Lower leg skin (tissue), 4 donors: ENCODE results near the gene CCDC142. TPM values are rescaled to one million over a fixed set of nuclear protein-coding genes. Genes with fewer than 3 reads are reported as not detected.

Experiments
- DNase-seq, 2 donors: peaks; one replicate each; pipeline ENCODE4 v3.0.0-alpha.2; 2019; ENCODE audit warnings: low spot score in 2 of 2
- H3K4me3 ChIP-seq: fragments of 200-600 bp; sonication (generic); 2 replicates; pipeline ENCODE4 v1.5.1; 2017; ENCODE audit warnings: mild to moderate bottlenecking, low read depth; ENCODE audit not compliant: poor library complexity, severe bottlenecking
- POLR2A ChIP-seq, 2 donors: fragments of 450-650 bp; IDR thresholded peaks; one replicate each; pipeline ENCODE4 v1.6.1; 2016 to 2017; ENCODE audit warnings: antibody characterized with exemption in 2 of 2, mild to moderate bottlenecking in 1 of 2, moderate library complexity in 1 of 2
- WGBS, 2 donors: methylation state at CpG; one replicate each; pipeline ENCODE4 v1.1.5; 2018; 5-methylcytosine and 5-hydroxymethylcytosine counted together
- intact Hi-C: fragments of 100-400 bp; cut with DNase I; formaldehyde crosslinking; loops from one replicate; pipeline ENCODE4 v1.15.0; 2023; ENCODE audit warnings: low total_unique reads
- total RNA-seq, 4 donors: library from RNA; depleted of rRNA; stranded (reverse); fragments of >200 nt; gene quantifications; one replicate each; pipeline ENCODE4 v1.1.0, GENCODE V29; 2016
- TF ChIP-seq, protein P1 (sequence below), 3 donors: fragments of 450-650 bp; IDR thresholded peaks; one replicate each; pipeline ENCODE4 v1.5.1; 2016; ENCODE audit warnings: antibody characterized with exemption in 3 of 3, mild to moderate bottlenecking in 3 of 3, moderate library complexity in 2 of 3

CCDC142 gene
- total RNA-seq, 4 donors from 2014 or later = 11.7 to 16.1 (median 13.4) TPM

DNA sequence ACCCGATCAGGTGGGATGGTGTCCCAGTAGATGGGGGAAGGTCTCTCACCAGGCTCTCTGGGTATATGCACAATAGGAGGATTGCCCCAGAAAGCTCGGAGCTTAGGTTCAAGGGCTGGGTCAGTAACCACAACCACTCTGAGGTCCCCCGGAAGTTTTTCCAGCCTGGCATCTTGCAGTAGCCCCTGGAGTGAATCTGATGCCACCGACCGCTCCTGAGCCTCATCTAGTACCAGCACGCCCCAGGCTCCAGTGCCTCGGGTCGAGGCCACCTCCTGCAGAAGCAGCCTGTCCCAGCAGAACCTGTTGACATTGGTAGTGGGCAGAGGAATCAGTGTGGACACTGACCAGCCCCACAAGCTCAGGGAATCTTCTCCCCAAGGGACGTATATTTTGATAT is 41.2 kb upstream of the CCDC142 start:
- H3K4me3 ChIP-seq = no peak overlapping the region
- intact Hi-C loops = no loop called here
- peak in 1 of 2 donors; percentile 66 for DNase-seq
- WGBS, 2 donors = 69 to 87% methylated on average over 9 of the region's 9 CpGs
- TF ChIP-seq, protein P1, sequence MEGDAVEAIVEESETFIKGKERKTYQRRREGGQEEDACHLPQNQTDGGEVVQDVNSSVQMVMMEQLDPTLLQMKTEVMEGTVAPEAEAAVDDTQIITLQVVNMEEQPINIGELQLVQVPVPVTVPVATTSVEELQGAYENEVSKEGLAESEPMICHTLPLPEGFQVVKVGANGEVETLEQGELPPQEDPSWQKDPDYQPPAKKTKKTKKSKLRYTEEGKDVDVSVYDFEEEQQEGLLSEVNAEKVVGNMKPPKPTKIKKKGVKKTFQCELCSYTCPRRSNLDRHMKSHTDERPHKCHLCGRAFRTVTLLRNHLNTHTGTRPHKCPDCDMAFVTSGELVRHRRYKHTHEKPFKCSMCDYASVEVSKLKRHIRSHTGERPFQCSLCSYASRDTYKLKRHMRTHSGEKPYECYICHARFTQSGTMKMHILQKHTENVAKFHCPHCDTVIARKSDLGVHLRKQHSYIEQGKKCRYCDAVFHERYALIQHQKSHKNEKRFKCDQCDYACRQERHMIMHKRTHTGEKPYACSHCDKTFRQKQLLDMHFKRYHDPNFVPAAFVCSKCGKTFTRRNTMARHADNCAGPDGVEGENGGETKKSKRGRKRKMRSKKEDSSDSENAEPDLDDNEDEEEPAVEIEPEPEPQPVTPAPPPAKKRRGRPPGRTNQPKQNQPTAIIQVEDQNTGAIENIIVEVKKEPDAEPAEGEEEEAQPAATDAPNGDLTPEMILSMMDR (IDR thresholded peaks at IDR 0.05) = no peak
- no peak for TF ChIP-seq POLR2A (IDR thresholded peaks at IDR 0.05)

DNA sequence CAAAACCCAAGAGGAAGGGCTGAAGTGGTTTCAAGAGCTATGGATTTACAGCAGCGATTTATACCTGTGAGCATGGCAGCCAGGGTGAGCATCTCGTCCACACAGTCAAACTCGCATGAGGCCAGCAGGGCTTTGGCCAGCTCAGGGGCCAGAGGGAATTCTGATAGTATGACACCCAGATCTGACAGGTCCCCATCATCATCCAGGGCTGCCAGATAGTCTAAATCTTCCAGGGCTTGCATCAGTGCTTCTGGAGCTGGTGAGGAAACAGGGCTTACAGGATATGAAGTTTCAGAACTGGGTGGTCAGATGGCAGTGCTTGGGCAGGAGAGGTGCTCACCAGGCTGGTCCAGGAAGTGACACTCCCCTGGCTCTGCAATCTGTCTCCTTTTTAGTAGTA is 39.7 kb upstream of the CCDC142 start:
- WGBS, 2 donors = 72 to 83% methylated on average over 3 of the region's 3 CpGs
- intact Hi-C loops = no loop called here
- TF ChIP-seq POLR2A (IDR thresholded peaks at IDR 0.05) = no peak
- TF ChIP-seq, protein P1 (IDR thresholded peaks at IDR 0.05) = no peak
- no peak for DNase-seq
- H3K4me3 ChIP-seq = no peak overlapping the region

DNA sequence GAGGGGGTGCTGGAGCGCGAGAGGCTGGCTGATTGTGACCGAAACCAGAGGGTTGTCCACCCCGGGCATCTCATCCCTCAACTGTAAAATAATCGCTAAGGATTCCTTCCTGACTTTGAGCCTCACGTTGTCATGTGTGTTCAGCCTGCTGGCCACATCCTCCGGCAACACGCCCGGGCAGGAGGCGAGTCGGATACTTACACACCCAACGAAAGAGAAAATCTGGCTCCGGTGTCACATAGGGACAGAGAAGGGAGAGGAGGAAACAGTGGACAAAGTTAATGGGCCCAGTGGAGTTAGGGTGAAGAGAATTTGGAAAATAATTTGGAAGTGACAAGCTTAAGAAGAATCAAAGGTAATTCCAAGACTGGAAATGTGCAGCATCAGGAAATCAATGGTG is 33.9 kb upstream of the CCDC142 start:
- WGBS, 2 donors = 50 to 52% methylated on average over 13 of the region's 13 CpGs
- H3K4me3 ChIP-seq = no peak overlapping the region
- intact Hi-C loops = no loop called here
- no peak for DNase-seq
- TF ChIP-seq POLR2A (IDR thresholded peaks at IDR 0.05) = no peak
- TF ChIP-seq, protein P1 (IDR thresholded peaks at IDR 0.05) = no peak

DNA sequence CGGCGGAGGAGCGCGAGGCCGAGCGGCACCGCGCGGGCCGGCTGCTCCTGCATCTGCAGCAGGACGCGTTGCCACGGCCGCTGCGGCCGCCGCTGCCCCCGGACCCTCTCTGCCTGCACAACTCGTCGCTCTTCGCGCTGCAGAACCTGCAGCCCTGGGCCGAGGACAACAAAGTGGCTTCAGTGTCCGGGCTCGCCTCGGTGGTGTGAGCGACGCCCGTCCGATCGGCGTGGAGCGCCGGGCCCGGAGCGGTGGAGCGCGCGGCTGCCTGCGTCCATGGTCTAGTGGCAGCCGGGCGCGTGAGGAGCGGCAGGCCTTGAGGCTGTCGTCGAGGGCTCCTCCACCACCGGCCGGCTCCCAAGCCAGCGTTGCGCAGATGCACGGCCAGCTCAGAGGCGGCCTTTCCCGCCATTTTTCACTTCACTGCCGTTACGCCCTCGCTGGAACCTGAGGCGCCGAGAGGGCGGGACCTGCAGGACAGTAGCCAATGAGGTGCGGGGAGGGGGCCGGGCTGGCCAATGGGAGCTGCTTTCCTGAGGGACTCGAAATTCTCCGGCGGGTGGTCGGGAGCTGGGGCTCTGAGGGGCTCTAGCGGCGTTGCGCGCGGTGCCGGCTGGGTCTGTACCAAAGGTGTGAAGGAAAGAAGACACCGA is 33.3 kb upstream of the CCDC142 start:
- 4 to 10% methylated on average over 17 to 31 of the region's 72 CpGs for WGBS, 2 donors
- intact Hi-C loops = no loop called here
- H3K4me3 ChIP-seq = peak overlapping the region; percentile 1
- no peak for DNase-seq
- TF ChIP-seq, protein P1 (IDR thresholded peaks at IDR 0.05) = no peak
- TF ChIP-seq POLR2A (IDR thresholded peaks at IDR 0.05) = no peak

DNA sequence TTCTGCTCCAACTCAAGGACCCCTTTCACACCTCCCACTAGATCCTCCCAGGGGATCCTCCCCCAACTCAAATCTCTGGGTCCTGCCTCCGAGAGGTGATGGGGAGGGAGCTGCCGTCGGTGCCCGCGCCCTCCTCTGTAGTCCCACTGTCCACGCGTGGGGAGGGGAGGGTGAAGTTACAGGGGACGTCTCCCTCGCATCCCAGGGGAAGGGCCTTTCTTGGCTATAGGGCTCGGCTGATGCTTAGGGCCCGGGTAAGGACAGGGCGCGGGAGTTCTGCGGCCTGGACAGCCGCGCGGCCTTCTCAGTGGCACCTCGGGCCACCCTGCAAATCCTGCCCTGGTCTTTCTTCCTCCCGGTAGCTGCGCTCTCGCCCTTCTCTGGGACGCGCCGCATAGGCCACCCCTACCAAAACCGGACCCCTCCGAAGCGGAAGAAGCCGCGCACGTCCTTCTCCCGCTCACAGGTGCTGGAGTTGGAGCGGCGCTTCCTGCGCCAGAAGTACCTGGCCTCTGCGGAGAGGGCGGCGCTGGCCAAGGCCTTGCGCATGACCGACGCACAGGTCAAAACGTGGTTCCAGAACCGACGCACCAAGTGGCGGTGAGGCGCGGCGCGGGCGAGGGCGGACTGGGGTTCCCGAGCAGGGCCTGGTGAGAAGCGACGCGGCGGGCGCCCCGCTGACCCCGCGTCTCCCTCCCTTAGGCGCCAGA is 32.6 kb upstream of the CCDC142 start:
- TF ChIP-seq, protein P1 (IDR thresholded peaks at IDR 0.05) = no peak
- no peak for TF ChIP-seq POLR2A (IDR thresholded peaks at IDR 0.05)
- 8 to 10% methylated on average over 23 to 42 of the region's 60 CpGs for WGBS, 2 donors
- no peak for DNase-seq

More for the DNA sequence above, 32.6 kb upstream of the CCDC142 start:
- intact Hi-C loops = no loop called here
- peak overlapping the region; percentile 1 for H3K4me3 ChIP-seq
